ENCODE data around the gene CNN2.

- TF ChIP-seq, protein P1, sequence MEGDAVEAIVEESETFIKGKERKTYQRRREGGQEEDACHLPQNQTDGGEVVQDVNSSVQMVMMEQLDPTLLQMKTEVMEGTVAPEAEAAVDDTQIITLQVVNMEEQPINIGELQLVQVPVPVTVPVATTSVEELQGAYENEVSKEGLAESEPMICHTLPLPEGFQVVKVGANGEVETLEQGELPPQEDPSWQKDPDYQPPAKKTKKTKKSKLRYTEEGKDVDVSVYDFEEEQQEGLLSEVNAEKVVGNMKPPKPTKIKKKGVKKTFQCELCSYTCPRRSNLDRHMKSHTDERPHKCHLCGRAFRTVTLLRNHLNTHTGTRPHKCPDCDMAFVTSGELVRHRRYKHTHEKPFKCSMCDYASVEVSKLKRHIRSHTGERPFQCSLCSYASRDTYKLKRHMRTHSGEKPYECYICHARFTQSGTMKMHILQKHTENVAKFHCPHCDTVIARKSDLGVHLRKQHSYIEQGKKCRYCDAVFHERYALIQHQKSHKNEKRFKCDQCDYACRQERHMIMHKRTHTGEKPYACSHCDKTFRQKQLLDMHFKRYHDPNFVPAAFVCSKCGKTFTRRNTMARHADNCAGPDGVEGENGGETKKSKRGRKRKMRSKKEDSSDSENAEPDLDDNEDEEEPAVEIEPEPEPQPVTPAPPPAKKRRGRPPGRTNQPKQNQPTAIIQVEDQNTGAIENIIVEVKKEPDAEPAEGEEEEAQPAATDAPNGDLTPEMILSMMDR (IDR thresholded peaks at IDR 0.05), result no peak
- TF ChIP-seq ZFX (IDR thresholded peaks at IDR 0.05; ENCODE audit: borderline replicate concordance), result no peak
These were observed 17.1 kb upstream of the CNN2 start for GRCh38 chr19:1009041-1009980.
